H1 (cell line): ENCODE data around the gene RBM34.

Source experiments
- SIX5 ChIP-seq: IDR thresholded peaks from 2 replicates; pipeline ENCODE4 v1.6.1; 2011; ENCODE audit warnings: mild to moderate bottlenecking, low read depth, low read length
- SP1 ChIP-seq: IDR thresholded peaks from 2 replicates; pipeline ENCODE4 v1.6.1; 2011; ENCODE audit warnings: low read depth, low read length
- SP2 ChIP-seq: IDR thresholded peaks from 2 replicates; pipeline ENCODE4 v1.6.1; 2012; ENCODE audit warnings: mild to moderate bottlenecking, low read length, inconsistent platforms
- TF ChIP-seq, protein P1 (sequence below), 3 experiments: IDR thresholded peaks; 1 replicate in 2 of 3; 2 replicates in 1 of 3; pipeline versions ENCODE4 v1.5.1 to v1.6.1; 2011; ENCODE audit warnings: low read length in 3 of 3, mild to moderate bottlenecking in 3 of 3, inconsistent platforms in 2 of 3, low read depth in 1 of 3, moderate library complexity in 1 of 3; ENCODE audit not compliant: insufficient read depth in 1 of 3; ENCODE audit errors: control extremely low read depth in 1 of 3

GRCh38 chr1:235129774-235130570 is 31.1 kb downstream of the RBM34 start:
- TF ChIP-seq, protein P1, sequence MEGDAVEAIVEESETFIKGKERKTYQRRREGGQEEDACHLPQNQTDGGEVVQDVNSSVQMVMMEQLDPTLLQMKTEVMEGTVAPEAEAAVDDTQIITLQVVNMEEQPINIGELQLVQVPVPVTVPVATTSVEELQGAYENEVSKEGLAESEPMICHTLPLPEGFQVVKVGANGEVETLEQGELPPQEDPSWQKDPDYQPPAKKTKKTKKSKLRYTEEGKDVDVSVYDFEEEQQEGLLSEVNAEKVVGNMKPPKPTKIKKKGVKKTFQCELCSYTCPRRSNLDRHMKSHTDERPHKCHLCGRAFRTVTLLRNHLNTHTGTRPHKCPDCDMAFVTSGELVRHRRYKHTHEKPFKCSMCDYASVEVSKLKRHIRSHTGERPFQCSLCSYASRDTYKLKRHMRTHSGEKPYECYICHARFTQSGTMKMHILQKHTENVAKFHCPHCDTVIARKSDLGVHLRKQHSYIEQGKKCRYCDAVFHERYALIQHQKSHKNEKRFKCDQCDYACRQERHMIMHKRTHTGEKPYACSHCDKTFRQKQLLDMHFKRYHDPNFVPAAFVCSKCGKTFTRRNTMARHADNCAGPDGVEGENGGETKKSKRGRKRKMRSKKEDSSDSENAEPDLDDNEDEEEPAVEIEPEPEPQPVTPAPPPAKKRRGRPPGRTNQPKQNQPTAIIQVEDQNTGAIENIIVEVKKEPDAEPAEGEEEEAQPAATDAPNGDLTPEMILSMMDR (IDR thresholded peaks at IDR 0.05; ENCODE audit: control extremely low read depth in 1 of 3, insufficient read depth in 1 of 3, low read depth in 1 of 3, low read length in 3 of 3): no peak
- no peak for TF ChIP-seq SIX5
- no peak for TF ChIP-seq SP1
- TF ChIP-seq SP2: no peak
